Measurements from ENCODE around the gene SART3. TPM values are rescaled to one million over a fixed set of nuclear protein-coding genes. Genes with fewer than 3 reads are reported as not detected.

SART3 gene
- total RNA-seq, 4 donors from 2014 or later, result 67.8 to 205 (median 77.7) TPM

DNA sequence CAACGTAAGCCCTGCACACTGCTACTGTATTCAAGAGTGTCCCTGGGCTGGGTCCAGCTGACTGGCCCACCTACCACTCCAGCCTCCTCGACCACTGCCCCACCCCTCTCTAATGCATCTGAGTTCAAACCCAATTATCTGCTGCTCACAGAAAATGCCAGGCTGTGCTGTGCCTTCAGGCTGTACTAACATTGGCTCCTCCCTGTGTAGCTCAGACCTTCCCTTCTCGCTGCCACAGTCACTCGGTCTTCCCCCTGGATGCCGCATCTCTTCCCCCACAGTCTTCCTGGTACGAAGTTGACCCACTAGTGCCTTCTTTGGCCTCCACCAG, 33.8 kb downstream of the SART3 start:
- TF ChIP-seq, protein P1, sequence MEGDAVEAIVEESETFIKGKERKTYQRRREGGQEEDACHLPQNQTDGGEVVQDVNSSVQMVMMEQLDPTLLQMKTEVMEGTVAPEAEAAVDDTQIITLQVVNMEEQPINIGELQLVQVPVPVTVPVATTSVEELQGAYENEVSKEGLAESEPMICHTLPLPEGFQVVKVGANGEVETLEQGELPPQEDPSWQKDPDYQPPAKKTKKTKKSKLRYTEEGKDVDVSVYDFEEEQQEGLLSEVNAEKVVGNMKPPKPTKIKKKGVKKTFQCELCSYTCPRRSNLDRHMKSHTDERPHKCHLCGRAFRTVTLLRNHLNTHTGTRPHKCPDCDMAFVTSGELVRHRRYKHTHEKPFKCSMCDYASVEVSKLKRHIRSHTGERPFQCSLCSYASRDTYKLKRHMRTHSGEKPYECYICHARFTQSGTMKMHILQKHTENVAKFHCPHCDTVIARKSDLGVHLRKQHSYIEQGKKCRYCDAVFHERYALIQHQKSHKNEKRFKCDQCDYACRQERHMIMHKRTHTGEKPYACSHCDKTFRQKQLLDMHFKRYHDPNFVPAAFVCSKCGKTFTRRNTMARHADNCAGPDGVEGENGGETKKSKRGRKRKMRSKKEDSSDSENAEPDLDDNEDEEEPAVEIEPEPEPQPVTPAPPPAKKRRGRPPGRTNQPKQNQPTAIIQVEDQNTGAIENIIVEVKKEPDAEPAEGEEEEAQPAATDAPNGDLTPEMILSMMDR (IDR thresholded peaks at IDR 0.05), result no peak
- TF ChIP-seq POLR2A (IDR thresholded peaks at IDR 0.05), result no peak
- Histone ChIP-seq H3K36me3 (peaks cover 0 to 100% (median 0%) of the 10 kb centered on the region in 3 donors), H3K4me1 (no peaks in the 10 kb centered on the region)

DNA sequence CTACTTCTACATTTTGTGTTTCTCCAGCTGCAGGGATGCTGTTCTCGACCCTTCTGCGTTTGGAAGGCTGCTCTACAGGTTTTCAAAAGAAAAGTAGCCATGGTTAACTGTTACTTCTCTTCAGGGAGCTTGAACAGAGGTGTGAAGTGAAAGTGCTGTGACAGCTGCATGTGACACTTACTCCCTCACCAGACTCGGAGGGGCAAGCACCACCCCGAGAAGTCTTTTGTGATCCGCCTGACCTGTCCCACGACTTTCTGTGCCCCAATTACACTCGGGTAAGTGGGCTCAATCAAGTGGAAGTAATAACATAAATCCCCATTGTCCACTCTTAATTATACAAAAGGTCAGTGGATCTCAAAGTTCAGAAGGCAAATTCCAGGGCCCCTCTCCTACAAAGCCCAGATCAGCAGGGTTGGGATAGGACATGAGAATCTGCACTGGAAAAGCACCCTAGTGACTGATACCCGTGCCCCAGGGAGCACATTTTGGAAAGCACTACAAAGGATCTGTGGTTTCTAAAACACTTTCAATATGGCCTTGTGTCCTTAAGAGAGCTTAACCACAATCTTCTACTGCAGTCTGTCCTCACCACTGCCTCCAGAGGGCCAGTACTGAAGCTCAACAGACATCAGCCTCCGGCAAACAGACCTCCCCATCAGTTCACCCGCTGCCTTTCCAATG, 34.3 kb downstream of the SART3 start:
- no peaks in the 10 kb centered on the region for H3K27me3 ChIP-seq
- peaks cover 0 to 100% (median 0%) of the 10 kb centered on the region in 3 donors for H3K36me3 ChIP-seq
- DNase-seq, result no peak
- H3K4me1 ChIP-seq, result no peaks in the 10 kb centered on the region
- TF ChIP-seq, protein P1 (IDR thresholded peaks at IDR 0.05), result no peak
- TF ChIP-seq POLR2A (IDR thresholded peaks at IDR 0.05), result no peak
- H3K9me3 ChIP-seq, result no peaks in the 10 kb centered on the region
- H3K4me3 ChIP-seq, result no peak overlapping the region
- no peak overlapping the region for H3K27ac ChIP-seq

More for the DNA sequence above, 33.8 kb downstream of the SART3 start:
- no peaks in the 10 kb centered on the region for H3K27me3 ChIP-seq
- H3K4me3 ChIP-seq, result no peak overlapping the region
- DNase-seq, result no peak
- no peaks in the 10 kb centered on the region for H3K9me3 ChIP-seq
- no peak overlapping the region for H3K27ac ChIP-seq

DNA sequence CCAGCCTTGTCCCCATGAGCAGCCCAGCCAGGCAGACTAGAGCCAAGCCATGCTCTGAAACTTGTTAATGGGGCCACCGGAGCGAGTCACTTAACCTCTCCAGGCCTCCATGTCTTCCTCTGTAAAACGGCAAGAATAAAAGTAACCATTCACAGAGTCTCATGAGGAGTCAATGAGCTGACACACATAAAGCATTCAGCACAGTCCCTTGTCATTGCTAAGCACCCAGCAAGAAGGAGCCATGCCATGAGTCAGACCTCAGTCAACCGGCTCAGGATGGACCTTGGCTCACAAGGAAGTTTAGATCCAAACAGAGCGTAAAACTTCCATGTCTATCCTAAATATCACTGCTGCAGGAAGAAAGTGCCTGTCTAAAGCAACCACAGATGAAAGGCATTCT, 35.3 kb downstream of the SART3 start:
- TF ChIP-seq, protein P1 (IDR thresholded peaks at IDR 0.05), result no peak
- TF ChIP-seq POLR2A (IDR thresholded peaks at IDR 0.05), result no peak
- Histone ChIP-seq H3K27me3 (no peaks in the 10 kb centered on the region), H3K27ac (no peak overlapping the region), H3K9me3 (no peaks in the 10 kb centered on the region), H3K4me1 (no peaks in the 10 kb centered on the region), H3K4me3 (no peak overlapping the region), H3K36me3 (peaks cover 0 to 100% (median 0%) of the 10 kb centered on the region in 3 donors)
- DNase-seq, result no peak

DNA sequence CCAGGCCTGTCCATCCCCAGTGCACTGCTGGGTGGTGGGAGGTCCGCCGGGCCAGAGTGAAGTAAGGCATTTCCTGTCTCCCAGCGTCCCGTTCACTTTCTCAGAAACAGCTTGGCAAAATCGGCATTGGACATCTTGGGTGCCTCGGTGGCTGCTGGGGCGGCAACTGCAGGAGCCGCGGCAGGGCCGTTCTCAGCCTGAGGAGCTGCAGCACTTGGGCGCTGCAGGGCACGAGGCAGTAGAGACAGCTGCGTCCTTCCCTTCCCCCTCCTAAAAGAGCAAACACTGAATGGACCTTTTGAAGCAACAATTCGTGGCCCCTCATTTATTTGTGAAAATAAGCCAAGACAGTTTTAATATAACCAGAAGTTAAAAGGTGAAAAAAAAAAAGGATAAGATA, 37.6 kb downstream of the SART3 start:
- Histone ChIP-seq H3K4me1 (no peaks in the 10 kb centered on the region), H3K4me3 (no peak overlapping the region), H3K9me3 (no peaks in the 10 kb centered on the region), H3K27me3 (no peaks in the 10 kb centered on the region), H3K36me3 (peaks cover 0 to 99% (median 0%) of the 10 kb centered on the region in 3 donors), H3K27ac (no peak overlapping the region)
- no peak for TF ChIP-seq POLR2A (IDR thresholded peaks at IDR 0.05)
- TF ChIP-seq, protein P1 (IDR thresholded peaks at IDR 0.05), result no peak
- no peak for DNase-seq

DNA sequence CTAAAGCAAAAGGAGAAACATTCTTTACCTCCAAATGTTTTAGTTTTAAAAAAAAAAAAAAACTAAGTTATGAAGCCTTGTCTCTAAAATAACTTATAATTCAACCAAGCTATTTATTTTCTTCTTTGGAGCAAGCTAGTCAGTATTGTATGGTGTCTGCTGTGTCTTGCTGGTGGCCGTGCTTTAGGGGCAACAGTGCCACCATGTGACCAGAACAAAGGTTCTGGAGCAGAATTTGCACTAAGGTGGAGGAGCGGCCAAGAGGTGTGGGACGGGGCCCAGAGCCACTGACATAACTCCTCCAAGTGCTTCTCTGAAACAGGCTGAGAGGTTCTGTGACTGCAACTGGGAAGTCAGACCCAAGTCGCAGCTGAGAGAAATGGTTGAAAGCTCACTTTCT, 41.4 kb downstream of the SART3 start:
- no peaks in the 10 kb centered on the region for H3K9me3 ChIP-seq
- H3K36me3 ChIP-seq, result peaks cover 0 to 68% (median 0%) of the 10 kb centered on the region in 3 donors
- peaks cover 0 to 11% (median 5%) of the 10 kb centered on the region in 4 donors for H3K4me1 ChIP-seq
- no peak overlapping the region for H3K27ac ChIP-seq
- no peak for TF ChIP-seq POLR2A (IDR thresholded peaks at IDR 0.05)
- TF ChIP-seq, protein P1 (IDR thresholded peaks at IDR 0.05), result no peak
- no peaks in the 10 kb centered on the region for H3K27me3 ChIP-seq
- H3K4me3 ChIP-seq, result no peak overlapping the region
- DNase-seq, result no peak

Data from Peyer's patch (tissue), 4 donors.